ENCODE data around the gene PRR36. TPM values are rescaled to one million over a fixed set of nuclear protein-coding genes. Genes with fewer than 3 reads are reported as not detected.

The PRR36 gene
- total and polyA plus RNA-seq, 10 of the 15 experiments (the other 5 are each of a cell fraction or from before 2014, with no cell fraction given): 0.04 TPM; not detected in 9

DNA sequence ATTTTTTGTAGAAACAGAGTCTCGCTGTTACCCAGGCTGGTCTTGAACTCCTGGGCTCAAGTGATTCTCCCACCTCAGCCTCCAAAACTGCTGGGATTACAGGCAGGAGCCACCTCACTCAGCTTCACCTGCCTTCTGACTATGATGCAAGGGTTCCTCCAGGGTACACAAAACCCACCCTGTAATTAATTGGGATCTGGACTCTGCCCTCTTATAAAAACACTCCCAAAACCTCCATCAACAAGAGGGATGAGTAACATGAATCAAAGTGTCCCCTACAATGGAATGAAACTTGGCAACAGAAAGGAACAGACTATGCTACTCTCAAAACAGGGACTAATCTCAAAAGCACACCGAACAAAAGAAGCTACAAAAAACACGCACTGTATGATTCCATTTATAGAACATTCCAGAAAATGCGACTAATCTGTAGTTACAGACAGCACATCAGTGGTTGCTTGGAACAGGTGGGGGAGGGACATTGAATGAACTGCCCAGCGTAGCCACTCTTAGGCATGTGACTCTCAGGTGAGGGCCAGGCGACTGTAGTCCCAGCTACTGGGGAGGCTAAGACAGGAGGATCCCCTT, 3.2 kb upstream of the PRR36 start (continued):
- no peak for TF ChIP-seq EZH2 (IDR thresholded peaks at IDR 0.05; ENCODE audit: borderline replicate concordance, control insufficient read depth, low read depth, low read length)
- no peak for TF ChIP-seq SIX5 (IDR thresholded peaks at IDR 0.05; ENCODE audit: low read depth, low read length, severe bottlenecking)

DNA sequence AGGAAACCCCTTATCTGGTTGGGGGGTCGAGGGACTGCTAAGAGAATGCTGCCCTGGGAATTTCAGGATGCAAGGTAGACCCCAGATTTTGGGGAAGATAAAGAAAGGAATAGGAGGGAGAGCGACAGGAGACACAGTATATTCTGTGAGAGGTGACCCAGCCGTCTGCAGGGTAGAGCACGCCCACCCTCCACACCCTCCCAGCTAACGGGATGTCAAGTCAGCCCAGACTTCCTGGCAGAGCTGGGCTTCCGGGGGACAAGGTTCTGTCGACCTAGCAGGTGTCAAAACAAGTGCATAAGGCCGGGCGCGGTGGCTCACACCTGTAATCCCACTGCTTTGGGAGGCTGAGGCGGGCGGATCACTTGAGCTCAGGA, 695 bp upstream of the PRR36 start:
- DNase-seq (ENCODE audit: low read depth, low spot score) (no peak), FAIRE-seq (no peak), ATAC-seq (no peak)
- H3K4me3 ChIP-seq: no peak overlapping the region
- no peak overlapping the region for H3K27ac ChIP-seq (ENCODE audit: control insufficient read depth, insufficient read depth)
- no peak for TF ChIP-seq HDGF (IDR thresholded peaks at IDR 0.05)
- no peak for TF ChIP-seq YY1 (IDR thresholded peaks at IDR 0.05; ENCODE audit: low read depth, low read length)
- TF ChIP-seq, protein P1, sequence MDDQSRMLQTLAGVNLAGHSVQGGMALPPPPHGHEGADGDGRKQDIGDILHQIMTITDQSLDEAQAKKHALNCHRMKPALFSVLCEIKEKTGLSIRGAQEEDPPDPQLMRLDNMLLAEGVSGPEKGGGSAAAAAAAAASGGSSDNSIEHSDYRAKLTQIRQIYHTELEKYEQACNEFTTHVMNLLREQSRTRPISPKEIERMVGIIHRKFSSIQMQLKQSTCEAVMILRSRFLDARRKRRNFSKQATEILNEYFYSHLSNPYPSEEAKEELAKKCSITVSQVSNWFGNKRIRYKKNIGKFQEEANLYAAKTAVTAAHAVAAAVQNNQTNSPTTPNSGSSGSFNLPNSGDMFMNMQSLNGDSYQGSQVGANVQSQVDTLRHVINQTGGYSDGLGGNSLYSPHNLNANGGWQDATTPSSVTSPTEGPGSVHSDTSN (IDR thresholded peaks at IDR 0.05; ENCODE audit: insufficient replicate concordance, low read depth, low read length): no peak
- TF ChIP-seq MYB (IDR thresholded peaks at IDR 0.05; ENCODE audit: borderline replicate concordance, low read depth, low read length): no peak
- TF ChIP-seq SREBF2 (IDR thresholded peaks at IDR 0.05; ENCODE audit: low read length): no peak
- TF ChIP-seq, protein P2, sequence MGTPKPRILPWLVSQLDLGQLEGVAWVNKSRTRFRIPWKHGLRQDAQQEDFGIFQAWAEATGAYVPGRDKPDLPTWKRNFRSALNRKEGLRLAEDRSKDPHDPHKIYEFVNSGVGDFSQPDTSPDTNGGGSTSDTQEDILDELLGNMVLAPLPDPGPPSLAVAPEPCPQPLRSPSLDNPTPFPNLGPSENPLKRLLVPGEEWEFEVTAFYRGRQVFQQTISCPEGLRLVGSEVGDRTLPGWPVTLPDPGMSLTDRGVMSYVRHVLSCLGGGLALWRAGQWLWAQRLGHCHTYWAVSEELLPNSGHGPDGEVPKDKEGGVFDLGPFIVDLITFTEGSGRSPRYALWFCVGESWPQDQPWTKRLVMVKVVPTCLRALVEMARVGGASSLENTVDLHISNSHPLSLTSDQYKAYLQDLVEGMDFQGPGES (IDR thresholded peaks at IDR 0.05): no peak
- TF ChIP-seq, protein P3, sequence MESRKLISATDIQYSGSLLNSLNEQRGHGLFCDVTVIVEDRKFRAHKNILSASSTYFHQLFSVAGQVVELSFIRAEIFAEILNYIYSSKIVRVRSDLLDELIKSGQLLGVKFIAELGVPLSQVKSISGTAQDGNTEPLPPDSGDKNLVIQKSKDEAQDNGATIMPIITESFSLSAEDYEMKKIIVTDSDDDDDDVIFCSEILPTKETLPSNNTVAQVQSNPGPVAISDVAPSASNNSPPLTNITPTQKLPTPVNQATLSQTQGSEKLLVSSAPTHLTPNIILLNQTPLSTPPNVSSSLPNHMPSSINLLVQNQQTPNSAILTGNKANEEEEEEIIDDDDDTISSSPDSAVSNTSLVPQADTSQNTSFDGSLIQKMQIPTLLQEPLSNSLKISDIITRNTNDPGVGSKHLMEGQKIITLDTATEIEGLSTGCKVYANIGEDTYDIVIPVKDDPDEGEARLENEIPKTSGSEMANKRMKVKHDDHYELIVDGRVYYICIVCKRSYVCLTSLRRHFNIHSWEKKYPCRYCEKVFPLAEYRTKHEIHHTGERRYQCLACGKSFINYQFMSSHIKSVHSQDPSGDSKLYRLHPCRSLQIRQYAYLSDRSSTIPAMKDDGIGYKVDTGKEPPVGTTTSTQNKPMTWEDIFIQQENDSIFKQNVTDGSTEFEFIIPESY (IDR thresholded peaks at IDR 0.05): no peak
- TF ChIP-seq, protein P4, sequence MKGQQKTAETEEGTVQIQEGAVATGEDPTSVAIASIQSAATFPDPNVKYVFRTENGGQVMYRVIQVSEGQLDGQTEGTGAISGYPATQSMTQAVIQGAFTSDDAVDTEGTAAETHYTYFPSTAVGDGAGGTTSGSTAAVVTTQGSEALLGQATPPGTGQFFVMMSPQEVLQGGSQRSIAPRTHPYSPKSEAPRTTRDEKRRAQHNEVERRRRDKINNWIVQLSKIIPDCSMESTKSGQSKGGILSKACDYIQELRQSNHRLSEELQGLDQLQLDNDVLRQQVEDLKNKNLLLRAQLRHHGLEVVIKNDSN (IDR thresholded peaks at IDR 0.05; ENCODE audit: borderline replicate concordance, extremely low read length, insufficient read depth, low read depth, low read length): no peak
- TF ChIP-seq CREM (IDR thresholded peaks at IDR 0.05; ENCODE audit: low read depth): no peak
- TF ChIP-seq NFIC (IDR thresholded peaks at IDR 0.05; ENCODE audit: low read depth, low read length): no peak
- no peak for TF ChIP-seq SMAD5 (IDR thresholded peaks at IDR 0.05; ENCODE audit: low read depth)
- TF ChIP-seq BHLHE40 (IDR thresholded peaks at IDR 0.05; ENCODE audit: borderline replicate concordance in 1 of 2, low read depth in 2 of 2, low read length in 1 of 2): no peak
- TF ChIP-seq, protein P5, sequence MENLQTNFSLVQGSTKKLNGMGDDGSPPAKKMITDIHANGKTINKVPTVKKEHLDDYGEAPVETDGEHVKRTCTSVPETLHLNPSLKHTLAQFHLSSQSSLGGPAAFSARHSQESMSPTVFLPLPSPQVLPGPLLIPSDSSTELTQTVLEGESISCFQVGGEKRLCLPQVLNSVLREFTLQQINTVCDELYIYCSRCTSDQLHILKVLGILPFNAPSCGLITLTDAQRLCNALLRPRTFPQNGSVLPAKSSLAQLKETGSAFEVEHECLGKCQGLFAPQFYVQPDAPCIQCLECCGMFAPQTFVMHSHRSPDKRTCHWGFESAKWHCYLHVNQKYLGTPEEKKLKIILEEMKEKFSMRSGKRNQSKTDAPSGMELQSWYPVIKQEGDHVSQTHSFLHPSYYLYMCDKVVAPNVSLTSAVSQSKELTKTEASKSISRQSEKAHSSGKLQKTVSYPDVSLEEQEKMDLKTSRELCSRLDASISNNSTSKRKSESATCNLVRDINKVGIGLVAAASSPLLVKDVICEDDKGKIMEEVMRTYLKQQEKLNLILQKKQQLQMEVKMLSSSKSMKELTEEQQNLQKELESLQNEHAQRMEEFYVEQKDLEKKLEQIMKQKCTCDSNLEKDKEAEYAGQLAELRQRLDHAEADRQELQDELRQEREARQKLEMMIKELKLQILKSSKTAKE (IDR thresholded peaks at IDR 0.05; ENCODE audit: low read depth, poor library complexity, severe bottlenecking): no peak
- TF ChIP-seq FOXM1 (IDR thresholded peaks at IDR 0.05; ENCODE audit: low read depth, low read length): no peak
- SMC1A ChIA-PET (ENCODE audit: uncharacterized antibody, unreplicated experiment): no interaction called here
- POLR2A ChIA-PET: no interaction called here
- no peaks in the 10 kb centered on the region for H3K9me3 ChIP-seq (replicated peaks; ENCODE audit: control insufficient read depth, insufficient read depth, low read length)
- H2AFZ ChIP-seq (ENCODE audit: control insufficient read depth, low read depth, low read length): no peak overlapping the region
- CTCF ChIA-PET: no interaction called here
- RAD21 ChIA-PET (ENCODE audit: unreplicated experiment): no interaction called here
- WGBS (ENCODE audit: insufficient coverage, insufficient replicate concordance, low lambda C conversion rate, missing lambda C conversion rate): 48% methylated on average over 12 of the region's 12 CpGs
- no peak overlapping the region for H3K9ac ChIP-seq (ENCODE audit: control insufficient read depth, insufficient read depth, low read length)
- H3K27me3 ChIP-seq (replicated peaks in 1 of 2; ENCODE audit: control insufficient read depth in 2 of 2, insufficient read depth in 2 of 2, low read length in 1 of 2): peaks cover 2 to 3% of the 10 kb centered on the region in 2 experiments; a peak in 2 of 4 replicates
- H3K4me1 ChIP-seq (ENCODE audit: control insufficient read depth, insufficient read depth, low read length): peaks cover 8% of the 10 kb centered on the region; the same call in 1 of the 2 replicates
- intact Hi-C loops (cut with micrococcal nuclease; ENCODE audit: unreplicated experiment): no loop called here
- in situ Hi-C loops (cut with MboI): no loop called here
- BruUV-seq (replicated peaks): no TSS peak
- H3K79me2 ChIP-seq (ENCODE audit: control insufficient read depth, insufficient read depth, low read length): no peaks in the 10 kb centered on the region
- H3K4me2 ChIP-seq (ENCODE audit: control insufficient read depth, insufficient read depth): no peak overlapping the region
- no peaks in the 10 kb centered on the region for H4K20me1 ChIP-seq (ENCODE audit: control insufficient read depth, insufficient read depth)
- no peaks in the 10 kb centered on the region for H3K36me3 ChIP-seq (ENCODE audit: control insufficient read depth in 2 of 2, insufficient read depth in 2 of 2, low read length in 1 of 2)
